ENCODE data around the gene OSBP2.

OSBP2 gene

GRCh38 chr22:30832407-30832987, 137.8 kb downstream of the OSBP2 start:
- no peaks in the 10 kb centered on the region for H3K27me3 ChIP-seq (ENCODE audit: insufficient read depth, low read length)
- H3K4me1 ChIP-seq (ENCODE audit: insufficient read depth, low read length): peaks cover 12% of the 10 kb centered on the region; the same call in 1 of the 2 replicates
- H3K9me3 ChIP-seq (ENCODE audit: insufficient read depth, low read depth, low read length): no peaks in the 10 kb centered on the region
- H3K9ac ChIP-seq (ENCODE audit: low read depth, low read length): no peak overlapping the region
- H3K36me3 ChIP-seq (ENCODE audit: insufficient read depth, low read depth, low read length): no peaks in the 10 kb centered on the region
- no peak overlapping the region for H3K27ac ChIP-seq (ENCODE audit: low read length)
- H3K4me3 ChIP-seq (ENCODE audit: low read length): no peak overlapping the region

GRCh38 chr22:30833322-30833721, 138.6 kb downstream of the OSBP2 start:
- Histone ChIP-seq H3K36me3 (ENCODE audit: insufficient read depth, low read depth, low read length) (no peaks in the 10 kb centered on the region), H3K9ac (ENCODE audit: low read depth, low read length) (no peak overlapping the region), H3K4me3 (ENCODE audit: low read length) (no peak overlapping the region), H3K27me3 (ENCODE audit: insufficient read depth, low read length) (no peaks in the 10 kb centered on the region), H3K27ac (ENCODE audit: low read length) (no peak overlapping the region), H3K9me3 (ENCODE audit: insufficient read depth, low read depth, low read length) (peaks cover 6% of the 10 kb centered on the region), H3K4me1 (ENCODE audit: insufficient read depth, low read length) (peaks cover 12% of the 10 kb centered on the region; the same call in 1 of the 2 replicates)

- Histone ChIP-seq H3K9ac (ENCODE audit: low read depth, low read length) (no peak overlapping the region), H3K27me3 (ENCODE audit: insufficient read depth, low read length) (no peaks in the 10 kb centered on the region), H3K9me3 (ENCODE audit: insufficient read depth, low read depth, low read length) (peaks cover 8% of the 10 kb centered on the region), H3K4me1 (ENCODE audit: insufficient read depth, low read length) (no peaks in the 10 kb centered on the region), H3K4me3 (ENCODE audit: low read length) (no peak overlapping the region), H3K27ac (ENCODE audit: low read length) (no peak overlapping the region), H3K36me3 (ENCODE audit: insufficient read depth, low read depth, low read length) (no peaks in the 10 kb centered on the region)
Observed at GRCh38 chr22:30837531-30837930, 142.9 kb downstream of the OSBP2 start.

GRCh38 chr22:30838111-30838510, 143.4 kb downstream of the OSBP2 start:
- no peak overlapping the region for H3K4me3 ChIP-seq (ENCODE audit: low read length)
- no peaks in the 10 kb centered on the region for H3K27me3 ChIP-seq (ENCODE audit: insufficient read depth, low read length)
- peaks cover 8% of the 10 kb centered on the region for H3K9me3 ChIP-seq (ENCODE audit: insufficient read depth, low read depth, low read length)
- no peak overlapping the region for H3K9ac ChIP-seq (ENCODE audit: low read depth, low read length)
- no peaks in the 10 kb centered on the region for H3K4me1 ChIP-seq (ENCODE audit: insufficient read depth, low read length)
- H3K27ac ChIP-seq (ENCODE audit: low read length): no peak overlapping the region
- no peaks in the 10 kb centered on the region for H3K36me3 ChIP-seq (ENCODE audit: insufficient read depth, low read depth, low read length)

GRCh38 chr22:30841273-30841672, 146.6 kb downstream of the OSBP2 start:
- Histone ChIP-seq H3K9me3 (ENCODE audit: insufficient read depth, low read depth, low read length) (peaks cover 8% of the 10 kb centered on the region), H3K27ac (ENCODE audit: low read length) (no peak overlapping the region), H3K9ac (ENCODE audit: low read depth, low read length) (no peak overlapping the region), H3K4me1 (ENCODE audit: insufficient read depth, low read length) (no peaks in the 10 kb centered on the region), H3K4me3 (ENCODE audit: low read length) (no peak overlapping the region), H3K27me3 (ENCODE audit: insufficient read depth, low read length) (no peaks in the 10 kb centered on the region), H3K36me3 (ENCODE audit: insufficient read depth, low read depth, low read length) (no peaks in the 10 kb centered on the region)

GRCh38 chr22:30843245-30843644, 148.6 kb downstream of the OSBP2 start:
- Histone ChIP-seq H3K4me1 (ENCODE audit: insufficient read depth, low read length) (no peaks in the 10 kb centered on the region), H3K9ac (ENCODE audit: low read depth, low read length) (no peak overlapping the region), H3K4me3 (ENCODE audit: low read length) (no peak overlapping the region), H3K36me3 (ENCODE audit: insufficient read depth, low read depth, low read length) (no peaks in the 10 kb centered on the region), H3K9me3 (ENCODE audit: insufficient read depth, low read depth, low read length) (peaks cover 3% of the 10 kb centered on the region; the same call in 1 of the 2 replicates), H3K27me3 (ENCODE audit: insufficient read depth, low read length) (no peaks in the 10 kb centered on the region), H3K27ac (ENCODE audit: low read length) (no peak overlapping the region)

GRCh38 chr22:30847583-30847982, 152.9 kb downstream of the OSBP2 start:
- no peak overlapping the region for H3K9ac ChIP-seq (ENCODE audit: low read depth, low read length)
- no peak overlapping the region for H3K27ac ChIP-seq (ENCODE audit: low read length)
- H3K36me3 ChIP-seq (ENCODE audit: insufficient read depth, low read depth, low read length): no peaks in the 10 kb centered on the region
- H3K4me3 ChIP-seq (ENCODE audit: low read length): no peak overlapping the region
- H3K4me1 ChIP-seq (ENCODE audit: insufficient read depth, low read length): no peaks in the 10 kb centered on the region
- no peaks in the 10 kb centered on the region for H3K27me3 ChIP-seq (ENCODE audit: insufficient read depth, low read length)
- H3K9me3 ChIP-seq (ENCODE audit: insufficient read depth, low read depth, low read length): no peaks in the 10 kb centered on the region

- H3K9me3 ChIP-seq (ENCODE audit: insufficient read depth, low read depth, low read length): no peaks in the 10 kb centered on the region
- H3K36me3 ChIP-seq (ENCODE audit: insufficient read depth, low read depth, low read length): no peaks in the 10 kb centered on the region
- H3K27me3 ChIP-seq (ENCODE audit: insufficient read depth, low read length): no peaks in the 10 kb centered on the region
- no peak overlapping the region for H3K4me3 ChIP-seq (ENCODE audit: low read length)
- H3K27ac ChIP-seq (ENCODE audit: low read length): no peak overlapping the region
- no peak overlapping the region for H3K9ac ChIP-seq (ENCODE audit: low read depth, low read length)
- no peaks in the 10 kb centered on the region for H3K4me1 ChIP-seq (ENCODE audit: insufficient read depth, low read length)
Observed at GRCh38 chr22:30855266-30855665, 160.6 kb downstream of the OSBP2 start.

GRCh38 chr22:30855677-30856518, 161.2 kb downstream of the OSBP2 start:
- H3K27ac ChIP-seq (ENCODE audit: low read length): no peak overlapping the region
- no peaks in the 10 kb centered on the region for H3K9me3 ChIP-seq (ENCODE audit: insufficient read depth, low read depth, low read length)
- H3K27me3 ChIP-seq (ENCODE audit: insufficient read depth, low read length): no peaks in the 10 kb centered on the region
- H3K4me3 ChIP-seq (ENCODE audit: low read length): no peak overlapping the region
- no peaks in the 10 kb centered on the region for H3K4me1 ChIP-seq (ENCODE audit: insufficient read depth, low read length)
- H3K9ac ChIP-seq (ENCODE audit: low read depth, low read length): no peak overlapping the region
- H3K36me3 ChIP-seq (ENCODE audit: insufficient read depth, low read depth, low read length): no peaks in the 10 kb centered on the region

- H3K4me1 ChIP-seq (ENCODE audit: insufficient read depth, low read length): no peaks in the 10 kb centered on the region
- no peak overlapping the region for H3K4me3 ChIP-seq (ENCODE audit: low read length)
- no peaks in the 10 kb centered on the region for H3K9me3 ChIP-seq (ENCODE audit: insufficient read depth, low read depth, low read length)
- H3K27ac ChIP-seq (ENCODE audit: low read length): no peak overlapping the region
- no peaks in the 10 kb centered on the region for H3K36me3 ChIP-seq (ENCODE audit: insufficient read depth, low read depth, low read length)
- no peaks in the 10 kb centered on the region for H3K27me3 ChIP-seq (ENCODE audit: insufficient read depth, low read length)
- no peak overlapping the region for H3K9ac ChIP-seq (ENCODE audit: low read depth, low read length)
Observed at GRCh38 chr22:30856741-30857502, 162.2 kb downstream of the OSBP2 start.

- no peaks in the 10 kb centered on the region for H3K36me3 ChIP-seq (ENCODE audit: insufficient read depth, low read depth, low read length)
- no peak overlapping the region for H3K27ac ChIP-seq (ENCODE audit: low read length)
- no peaks in the 10 kb centered on the region for H3K9me3 ChIP-seq (ENCODE audit: insufficient read depth, low read depth, low read length)
- no peak overlapping the region for H3K9ac ChIP-seq (ENCODE audit: low read depth, low read length)
- H3K4me1 ChIP-seq (ENCODE audit: insufficient read depth, low read length): no peaks in the 10 kb centered on the region
- no peaks in the 10 kb centered on the region for H3K27me3 ChIP-seq (ENCODE audit: insufficient read depth, low read length)
- H3K4me3 ChIP-seq (ENCODE audit: low read length): no peak overlapping the region
Observed at GRCh38 chr22:30857791-30858190, 163.1 kb downstream of the OSBP2 start.
